T-helper 1 cell treated with Interleukin-12 subunit alpha and Interleukin-12 subunit beta and Interleukin-4 antibody, amounts not matched to agents 30 ng/mL and 1 ng/mL, for 36 hours (primary cell): Measurements from ENCODE around the gene NCOR2. TPM values are rescaled to one million over a fixed set of nuclear protein-coding genes. Genes with fewer than 3 reads are reported as not detected.

ENCODE experiments used
- intact Hi-C: fragments of 100-400 bp; cut with micrococcal nuclease; formaldehyde crosslinking; loops from one replicate; pipeline ENCODE4 v1.15.1; 2024
- total RNA-seq: library from RNA; stranded (reverse); gene quantifications from 2 replicates; pipeline ENCODE4 v1.2.3, GENCODE V29; 2022

The NCOR2 gene
- total RNA-seq, 1 donor from 2014 or later = 108 TPM

GRCh38 chr12:124562018-124562795, 5.2 kb downstream of the NCOR2 start:
- intact Hi-C loops = loop anchor here (10.0 kb wide), 1 partner anchor 527 kb away; no protein-coding TSS in a partner anchor

- intact Hi-C loops = loop anchor here (10.0 kb wide), 1 partner anchor 526 kb away; no protein-coding TSS in a partner anchor
Measured at GRCh38 chr12:124561231-124561630, 6.2 kb downstream of the NCOR2 start.

- intact Hi-C loops = loop anchor here (10.0 kb wide), 1 partner anchor 526 kb away; no protein-coding TSS in a partner anchor
Measured at GRCh38 chr12:124560146-124560890, 7.1 kb downstream of the NCOR2 start.

GRCh38 chr12:124559182-124560017, 8.0 kb downstream of the NCOR2 start:
- intact Hi-C loops = loop anchor here (10.0 kb wide), 1 partner anchor 525 kb away; no protein-coding TSS in a partner anchor

- intact Hi-C loops = no loop called here
Measured at GRCh38 chr12:124558313-124558712, 9.1 kb downstream of the NCOR2 start.

GRCh38 chr12:124557518-124558223, 9.7 kb downstream of the NCOR2 start:
- intact Hi-C loops = no loop called here

GRCh38 chr12:124556896-124557501, 10.4 kb downstream of the NCOR2 start:
- intact Hi-C loops = no loop called here

- intact Hi-C loops = no loop called here
Measured at GRCh38 chr12:124556074-124556466, 11.3 kb downstream of the NCOR2 start.

GRCh38 chr12:124555168-124556073, 12.0 kb downstream of the NCOR2 start:
- intact Hi-C loops = no loop called here

GRCh38 chr12:124554429-124555029, 12.9 kb downstream of the NCOR2 start:
- intact Hi-C loops = no loop called here

GRCh38 chr12:124553862-124554428, 13.5 kb downstream of the NCOR2 start:
- intact Hi-C loops = no loop called here

GRCh38 chr12:124551268-124552144, 15.9 kb downstream of the NCOR2 start:
- intact Hi-C loops = no loop called here

- intact Hi-C loops = no loop called here
Measured at GRCh38 chr12:124550123-124551089, 17.0 kb downstream of the NCOR2 start.

- intact Hi-C loops = loop anchor here (5.0 kb wide), 1 partner anchor 82 kb away; no protein-coding TSS in a partner anchor
Measured at GRCh38 chr12:124549629-124550028, 17.8 kb downstream of the NCOR2 start.

- intact Hi-C loops = loop anchor here (5.0 kb wide), 1 partner anchor 82 kb away; no protein-coding TSS in a partner anchor
Measured at GRCh38 chr12:124548854-124549378, 18.5 kb downstream of the NCOR2 start.

GRCh38 chr12:124547626-124548025, 19.8 kb downstream of the NCOR2 start:
- intact Hi-C loops = loop anchor here (5.0 kb wide), 1 partner anchor 80 kb away; no protein-coding TSS in a partner anchor
